Superior temporal gyrus (tissue), 1 donor: ENCODE results near the gene OCEL1.

Source experiments
- DNase-seq: peaks from one replicate; pipeline ENCODE4 v3.0.0-alpha.2; 2016; ENCODE audit errors: extremely low spot score

The OCEL1 gene

DNA sequence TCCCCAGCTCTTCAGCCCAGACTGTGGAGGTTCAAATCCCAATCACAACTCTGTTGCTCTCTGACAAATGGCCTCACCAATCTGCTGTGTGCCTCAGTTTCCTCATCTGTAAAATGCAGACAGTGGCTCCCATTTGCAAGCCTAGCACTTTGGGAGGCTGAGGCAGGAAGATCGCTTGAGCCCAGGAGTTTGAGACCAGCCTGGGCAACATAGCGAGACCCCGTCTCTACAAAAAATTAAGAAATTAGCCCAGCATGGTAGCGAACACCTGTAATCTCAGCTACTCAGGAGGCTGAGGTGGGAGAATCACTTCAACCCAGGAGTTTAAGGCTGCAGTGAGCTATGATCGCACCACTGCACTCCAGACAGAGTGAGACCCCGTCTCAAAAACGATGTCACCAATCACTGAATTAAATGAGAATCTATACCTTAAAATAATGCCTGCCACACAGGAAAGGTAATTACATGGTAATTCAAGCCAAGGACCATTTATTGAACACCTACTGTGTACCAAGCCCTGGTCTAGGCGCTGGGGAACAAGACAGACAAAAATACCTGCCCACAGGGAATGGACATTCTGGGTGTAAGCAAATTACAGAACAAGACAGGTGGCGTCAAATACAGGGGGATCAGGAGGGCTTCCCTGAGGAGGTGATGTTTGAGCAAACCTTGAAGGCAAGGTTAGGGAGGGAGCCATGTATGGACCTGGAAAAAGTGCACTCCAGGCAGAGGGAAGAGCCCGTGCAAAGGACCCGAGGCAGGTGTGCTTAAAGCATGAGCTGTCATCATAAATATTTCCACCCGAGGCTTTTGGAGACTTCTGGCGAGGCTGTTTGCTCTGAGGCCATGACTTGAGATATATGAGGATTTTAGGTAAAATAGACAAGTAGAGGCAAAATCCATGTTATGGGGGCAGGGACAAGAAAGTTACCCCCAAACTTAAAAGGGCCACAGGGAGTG, 12.0 kb downstream of the OCEL1 start:
- no peak for DNase-seq

- no peak for DNase-seq
Observed at GRCh38 chr19:17240062-17240752, 14.2 kb downstream of the OCEL1 start.

GRCh38 chr19:17240826-17241399, 14.9 kb downstream of the OCEL1 start:
- no peak for DNase-seq

DNA sequence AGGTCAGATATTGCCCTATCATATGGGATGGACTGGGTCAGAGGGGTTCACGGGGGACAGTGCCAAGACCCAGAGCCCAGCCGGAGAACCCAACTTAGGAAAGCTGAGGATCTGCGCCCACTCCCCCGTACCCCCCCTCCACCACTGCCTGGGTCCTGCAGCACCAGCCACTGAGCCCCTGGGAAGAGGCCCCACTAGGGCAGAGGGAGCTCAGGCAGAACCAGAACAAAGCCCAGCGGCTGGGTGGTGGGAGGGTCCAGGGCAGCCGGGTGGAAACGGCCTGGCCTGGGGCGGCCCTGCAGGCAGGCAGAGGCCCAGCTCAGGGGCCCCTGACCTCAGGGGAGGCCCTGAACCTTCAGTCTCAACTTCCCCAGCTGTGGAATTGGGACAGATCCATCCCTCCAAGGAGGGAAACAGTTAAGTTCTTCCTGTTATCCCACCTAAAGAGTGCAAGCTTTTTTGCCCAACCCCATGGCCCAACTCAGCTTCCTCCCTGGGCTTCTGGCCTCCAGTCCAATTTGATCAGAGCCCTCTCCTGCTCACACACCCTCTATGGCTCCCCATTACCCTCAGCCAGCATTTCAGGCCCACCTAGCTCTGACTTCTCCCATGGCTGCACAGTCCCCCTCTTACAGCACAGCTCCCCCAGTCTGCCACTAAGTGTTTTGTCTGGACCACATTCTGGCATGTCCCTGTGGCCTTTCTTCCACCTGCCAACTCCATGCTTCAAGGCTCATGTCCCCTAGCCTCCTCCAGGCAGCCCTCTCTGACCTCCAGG, 16.6 kb downstream of the OCEL1 start:
- DNase-seq = no peak

- no peak for DNase-seq
Observed at GRCh38 chr19:17243211-17243829, 17.3 kb downstream of the OCEL1 start.

DNA sequence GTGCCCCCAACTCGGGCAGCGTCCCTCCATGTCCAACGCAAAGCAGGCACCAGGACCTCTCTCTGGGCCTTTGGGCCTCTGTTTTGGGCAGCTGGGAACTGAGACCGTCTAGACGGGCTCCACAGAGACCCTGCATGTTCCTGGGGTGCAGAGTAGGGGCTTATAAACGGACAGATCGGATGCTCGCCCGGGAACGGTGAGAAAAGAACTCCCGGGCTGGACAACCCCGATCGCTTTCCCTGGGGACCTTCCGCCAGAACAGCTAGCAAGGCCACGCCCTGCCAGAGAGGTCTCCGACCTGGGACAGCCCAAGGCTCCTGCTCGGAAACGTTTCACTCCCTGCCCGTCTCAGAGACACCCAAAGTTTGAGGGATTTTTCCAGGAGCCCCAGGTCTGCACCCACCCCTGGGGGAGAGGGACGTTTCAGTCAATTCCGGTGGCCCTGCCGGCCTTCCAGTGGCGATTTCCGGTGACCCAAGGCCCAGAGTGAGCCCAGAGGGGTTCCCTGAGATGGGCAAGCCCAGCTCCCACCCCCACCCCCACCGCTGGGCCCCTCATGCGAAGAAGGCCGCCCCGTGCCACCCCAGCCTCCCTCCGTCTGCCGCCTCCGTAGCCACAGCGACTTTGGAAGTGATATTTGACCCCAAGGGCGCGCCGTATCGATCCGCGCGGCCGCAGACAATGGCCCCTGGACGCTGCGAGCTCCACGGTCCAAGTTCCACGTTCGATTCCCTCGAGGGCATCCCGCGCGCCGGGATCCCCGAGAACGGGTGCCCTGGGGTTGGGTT, 18.0 kb downstream of the OCEL1 start:
- DNase-seq = no peak

- DNase-seq = no peak
Observed at GRCh38 chr19:17244618-17245534, 18.9 kb downstream of the OCEL1 start.

DNA sequence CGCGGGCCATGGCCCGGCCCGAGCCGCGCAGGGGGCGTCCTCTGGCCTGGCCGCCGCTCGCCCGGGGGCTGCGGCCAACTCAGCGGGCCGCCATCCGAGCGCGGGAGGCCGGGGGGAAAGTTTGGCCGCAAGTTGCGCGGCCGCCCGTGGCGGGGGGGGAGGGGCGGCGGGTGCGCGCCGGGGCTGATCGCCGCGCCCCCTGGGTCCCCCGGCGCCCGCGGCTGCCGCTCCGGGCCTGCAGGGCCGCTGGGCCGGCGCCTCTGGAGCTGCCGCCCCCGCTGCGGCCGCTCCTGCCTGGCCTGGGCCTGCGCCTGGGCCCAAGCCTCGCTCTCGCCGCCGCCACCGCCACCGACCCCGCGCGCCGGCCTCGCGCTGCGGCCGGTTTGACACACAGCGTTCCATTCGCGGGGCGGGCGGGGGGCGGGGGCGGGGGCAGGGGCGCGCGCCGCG, 19.5 kb downstream of the OCEL1 start, which contains the start of gene NR2F6:
Gene NR2F6, minus strand, starts transcription at position 385 of the 450 bp plus-strand sequence. CDS start 699 bp downstream, outside the sequence.
- DNase-seq = no peak

GRCh38 chr19:17246681-17247425, 20.8 kb downstream of the OCEL1 start:
- DNase-seq = no peak

DNA sequence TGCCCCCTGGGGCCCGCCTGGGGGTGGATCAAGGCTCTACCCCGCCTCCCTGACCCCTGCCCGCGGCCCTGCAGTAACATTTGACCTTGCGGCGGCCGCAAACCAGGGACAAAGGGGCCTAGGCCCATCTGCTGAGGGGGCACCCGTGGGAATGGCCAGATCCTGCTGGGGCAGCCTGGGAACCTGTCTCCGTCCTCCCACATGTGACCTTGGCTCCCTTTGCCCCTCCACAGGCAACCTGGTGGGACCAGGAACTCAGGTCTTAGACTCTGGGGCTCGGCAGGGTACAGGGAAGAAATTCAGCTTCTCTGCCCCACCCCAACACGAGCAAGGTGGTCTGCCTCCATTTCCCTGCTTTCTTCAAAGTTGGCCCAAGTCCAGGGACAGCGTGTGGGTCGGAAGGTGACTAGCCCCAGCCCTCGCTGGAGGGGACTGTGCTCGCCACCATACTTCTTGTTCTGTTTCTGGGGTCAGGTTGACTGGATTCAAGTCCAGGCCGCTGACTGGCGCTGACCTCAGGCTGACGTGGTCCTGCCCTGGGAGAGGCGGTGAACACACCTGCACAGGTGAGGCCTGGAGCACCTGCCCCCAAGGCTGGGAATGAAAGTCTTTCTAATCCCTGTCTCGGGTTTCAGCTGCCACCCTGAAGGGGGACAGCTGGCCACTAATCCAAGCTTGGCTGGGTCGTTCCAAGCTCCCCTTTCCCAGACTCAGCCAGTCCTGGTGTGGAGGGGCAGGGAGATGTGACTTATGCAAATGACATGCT, 22.2 kb downstream of the OCEL1 start:
- DNase-seq = no peak

GRCh38 chr19:17249887-17250548, 24.0 kb downstream of the OCEL1 start:
- no peak for DNase-seq

GRCh38 chr19:17254636-17255035, 28.6 kb downstream of the OCEL1 start:
- no peak for DNase-seq

- no peak for DNase-seq
Observed at GRCh38 chr19:17255150-17255621, 29.2 kb downstream of the OCEL1 start.

GRCh38 chr19:17256130-17256529, 30.1 kb downstream of the OCEL1 start:
- DNase-seq = no peak

GRCh38 chr19:17259118-17259780, 33.2 kb downstream of the OCEL1 start:
- no peak for DNase-seq

DNA sequence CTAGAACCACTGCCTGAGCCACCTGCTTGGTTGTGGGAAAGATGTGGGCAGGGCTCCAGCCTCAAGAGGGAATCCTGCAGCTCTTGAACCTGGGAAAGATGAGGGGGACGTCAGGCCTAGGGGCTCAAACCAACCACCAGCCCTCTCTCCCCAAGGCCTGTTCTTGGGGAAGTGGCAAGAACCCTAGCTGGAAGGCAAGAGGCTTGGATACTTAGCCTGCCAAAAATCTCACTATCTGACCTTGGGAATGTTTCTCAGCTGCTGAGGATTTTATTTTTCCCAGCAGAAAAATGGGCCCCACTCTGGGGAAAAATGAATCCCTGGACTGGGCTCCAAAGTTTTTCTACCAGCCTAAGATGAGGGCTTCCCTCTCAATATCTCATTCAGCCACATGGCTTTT, 33.9 kb downstream of the OCEL1 start:
- no peak for DNase-seq
